Gastrocnemius medialis (tissue), 4 donors: ENCODE results near the gene ATE1.

ENCODE experiments used
- POLR2A ChIP-seq, 2 donors: fragments of 450-650 bp; IDR thresholded peaks; one replicate each; pipeline ENCODE4 v1.6.1; 2017; ENCODE audit warnings: antibody characterized with exemption in 2 of 2, mild to moderate bottlenecking in 2 of 2, moderate library complexity in 2 of 2
- TF ChIP-seq, protein P1 (sequence below), 5 experiments: fragments of 450-650 bp in 3 of 5; fragments of 200-600 bp in 2 of 5; sonication (generic) in 2 of 5; IDR thresholded peaks in 4 of 5; conservative IDR thresholded peaks in 1 of 5; 1 replicate in 4 of 5; 2 replicates in 1 of 5; pipeline ENCODE4 v1.5.1; 2016 to 2019; ENCODE audit warnings: antibody characterized with exemption in 5 of 5, mild to moderate bottlenecking in 3 of 5, moderate library complexity in 3 of 5

- TF ChIP-seq POLR2A (IDR thresholded peaks at IDR 0.05): no peak
- TF ChIP-seq, protein P1, sequence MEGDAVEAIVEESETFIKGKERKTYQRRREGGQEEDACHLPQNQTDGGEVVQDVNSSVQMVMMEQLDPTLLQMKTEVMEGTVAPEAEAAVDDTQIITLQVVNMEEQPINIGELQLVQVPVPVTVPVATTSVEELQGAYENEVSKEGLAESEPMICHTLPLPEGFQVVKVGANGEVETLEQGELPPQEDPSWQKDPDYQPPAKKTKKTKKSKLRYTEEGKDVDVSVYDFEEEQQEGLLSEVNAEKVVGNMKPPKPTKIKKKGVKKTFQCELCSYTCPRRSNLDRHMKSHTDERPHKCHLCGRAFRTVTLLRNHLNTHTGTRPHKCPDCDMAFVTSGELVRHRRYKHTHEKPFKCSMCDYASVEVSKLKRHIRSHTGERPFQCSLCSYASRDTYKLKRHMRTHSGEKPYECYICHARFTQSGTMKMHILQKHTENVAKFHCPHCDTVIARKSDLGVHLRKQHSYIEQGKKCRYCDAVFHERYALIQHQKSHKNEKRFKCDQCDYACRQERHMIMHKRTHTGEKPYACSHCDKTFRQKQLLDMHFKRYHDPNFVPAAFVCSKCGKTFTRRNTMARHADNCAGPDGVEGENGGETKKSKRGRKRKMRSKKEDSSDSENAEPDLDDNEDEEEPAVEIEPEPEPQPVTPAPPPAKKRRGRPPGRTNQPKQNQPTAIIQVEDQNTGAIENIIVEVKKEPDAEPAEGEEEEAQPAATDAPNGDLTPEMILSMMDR (IDR thresholded peaks at IDR 0.05 in 4 of 5, conservative IDR thresholded peaks at IDR 0.05 in 1 of 5): no peak
These were observed 163.4 kb downstream of the ATE1 start for GRCh38 chr10:121764233-121764942.
